Mesenchymal stem cell (in vitro differentiated cells and primary cell): Measurements from ENCODE around the gene ATP9B.

ENCODE experiments used
- DNase-seq: peaks from one replicate; pipeline ENCODE4 v3.0.0-alpha.2; 2013
- H2AFZ ChIP-seq: one replicate; pipeline ENCODE4 v1.6.1; 2013; ENCODE audit warnings: low read depth, mild to moderate bottlenecking, control low read depth, inconsistent platforms, low read length, moderate library complexity
- H2AK5ac ChIP-seq: 2 replicates; pipeline ENCODE4 v1.6.1; 2013; ENCODE audit warnings: low read length, moderate library complexity, mild to moderate bottlenecking, inconsistent platforms; ENCODE audit not compliant: severe bottlenecking
- H2BK120ac ChIP-seq: one replicate; pipeline ENCODE4 v1.6.1; 2013; ENCODE audit warnings: low read depth, mild to moderate bottlenecking, inconsistent platforms, low read length, moderate library complexity
- H2BK12ac ChIP-seq, 2 experiments: one replicate each; pipeline ENCODE4 v1.6.1; 2013; ENCODE audit warnings: inconsistent platforms in 2 of 2, low read length in 2 of 2, mild to moderate bottlenecking in 2 of 2, moderate library complexity in 2 of 2, control low read depth in 1 of 2
- H2BK15ac ChIP-seq: one replicate; pipeline ENCODE4 v1.6.1; 2013; ENCODE audit warnings: mild to moderate bottlenecking, low read depth, inconsistent platforms; ENCODE audit not compliant: poor library complexity, severe bottlenecking
- H2BK5ac ChIP-seq: 2 replicates; pipeline ENCODE4 v1.6.1; 2013; ENCODE audit warnings: low read depth, mild to moderate bottlenecking, low read length, control low read depth, inconsistent platforms; ENCODE audit not compliant: poor library complexity, severe bottlenecking
- H3K14ac ChIP-seq, 2 experiments: one replicate each; pipeline ENCODE4 v1.6.1; 2013; ENCODE audit warnings: inconsistent platforms in 2 of 2, low read length in 2 of 2, control low read depth in 1 of 2, mild to moderate bottlenecking in 1 of 2, moderate library complexity in 1 of 2
- H3K18ac ChIP-seq, 2 experiments: one replicate each; pipeline ENCODE4 v1.6.1; 2013; ENCODE audit warnings: inconsistent platforms in 2 of 2, low read length in 2 of 2, control low read depth in 1 of 2, low read depth in 1 of 2, mild to moderate bottlenecking in 1 of 2
- H3K23ac ChIP-seq, 2 experiments: one replicate each; pipeline ENCODE4 v1.6.1; 2013; ENCODE audit warnings: inconsistent platforms in 2 of 2, low read length in 2 of 2, mild to moderate bottlenecking in 2 of 2, moderate library complexity in 2 of 2, control low read depth in 1 of 2
- H3K27ac ChIP-seq: 2 replicates; pipeline ENCODE4 v1.5.1; 2013; ENCODE audit warnings: mild to moderate bottlenecking, moderate library complexity, low read length, control low read depth, inconsistent platforms; ENCODE audit not compliant: poor library complexity, severe bottlenecking
- H3K27me3 ChIP-seq, 2 experiments: 2 replicates each; pipeline versions ENCODE4 v1.6.1 to v1.7.0; 2013; ENCODE audit warnings: low read length in 2 of 2, mild to moderate bottlenecking in 2 of 2, moderate library complexity in 2 of 2, control low read depth in 1 of 2, inconsistent platforms in 1 of 2; ENCODE audit not compliant: control insufficient read depth in 1 of 2, insufficient read depth in 1 of 2
- H3K36me3 ChIP-seq, 2 experiments: 2 replicates each; pipeline versions ENCODE4 v1.6.1 to v1.7.0; 2013; ENCODE audit warnings: low read length in 2 of 2, control low read depth in 1 of 2, inconsistent platforms in 1 of 2, low read depth in 1 of 2, mild to moderate bottlenecking in 1 of 2; ENCODE audit not compliant: insufficient read depth in 2 of 2, control insufficient read depth in 1 of 2
- H3K4ac ChIP-seq, 2 experiments: one replicate each; pipeline ENCODE4 v1.6.1; 2013; ENCODE audit warnings: inconsistent platforms in 2 of 2, low read length in 2 of 2, mild to moderate bottlenecking in 2 of 2, moderate library complexity in 2 of 2, control low read depth in 1 of 2, low read depth in 1 of 2
- H3K4me1 ChIP-seq: 2 replicates; pipeline ENCODE4 v1.6.1; 2013; ENCODE audit warnings: low read depth, low read length, control low read depth; ENCODE audit not compliant: control insufficient read depth, insufficient read depth
- H3K4me2 ChIP-seq: 2 replicates; pipeline ENCODE4 v1.6.1; 2013; ENCODE audit warnings: low read length, mild to moderate bottlenecking, inconsistent platforms; ENCODE audit not compliant: poor library complexity, severe bottlenecking
- H3K4me3 ChIP-seq, 2 experiments: 2 replicates each; pipeline versions ENCODE4 v1.5.1 to v1.7.0; 2013; ENCODE audit warnings: low read length in 2 of 2, mild to moderate bottlenecking in 2 of 2, control low read depth in 1 of 2, low read depth in 1 of 2; ENCODE audit not compliant: insufficient read depth in 1 of 2
- H3K79me1 ChIP-seq: replicated peaks from 2 replicates; pipeline ENCODE4 v1.6.1; 2013; ENCODE audit warnings: mild to moderate bottlenecking, control low read depth, low read length, inconsistent platforms; ENCODE audit not compliant: poor library complexity, severe bottlenecking
- H3K9ac ChIP-seq: 2 replicates; pipeline ENCODE4 v1.7.0; 2013; ENCODE audit warnings: mild to moderate bottlenecking, low read length, moderate library complexity
- H3K9me3 ChIP-seq: 2 replicates; pipeline ENCODE4 v1.7.0; 2013; ENCODE audit warnings: mild to moderate bottlenecking, low read length; ENCODE audit not compliant: control insufficient read depth
- H4K8ac ChIP-seq: one replicate; pipeline ENCODE4 v1.6.1; 2013; ENCODE audit warnings: inconsistent platforms, mild to moderate bottlenecking, low read length, moderate library complexity
- H4K91ac ChIP-seq: one replicate; pipeline ENCODE4 v1.6.1; 2013; ENCODE audit warnings: mild to moderate bottlenecking, low read length, inconsistent platforms
- WGBS: methylation state at CpG from one replicate; pipeline ENCODE4 v1.1.7; 2013; ENCODE audit warnings: mixed read lengths; 5-methylcytosine and 5-hydroxymethylcytosine counted together

Gene ATP9B

DNA sequence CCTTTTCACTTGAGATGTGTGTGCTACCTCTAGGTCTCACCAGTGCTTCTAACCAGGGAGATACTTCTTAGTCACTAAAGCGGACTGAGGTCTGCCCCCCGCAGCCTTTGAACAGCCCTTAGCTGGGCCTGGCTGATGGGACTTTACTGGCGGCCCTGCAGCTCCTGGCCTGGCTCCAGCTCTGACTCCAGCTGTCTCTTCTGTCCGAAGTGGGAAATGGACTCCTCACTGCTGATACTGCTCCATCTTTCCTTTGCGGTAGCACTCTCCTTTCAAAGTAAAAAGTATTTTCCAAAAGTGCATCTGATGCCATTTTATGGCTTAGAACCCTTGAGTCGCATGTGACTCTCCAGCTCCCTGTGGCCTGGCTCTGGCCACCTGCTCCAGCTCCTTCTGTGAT, 64.5 kb downstream of the ATP9B start:
- H3K79me1 ChIP-seq: peaks cover 14% of the 10 kb centered on the region
- no peak overlapping the region for H2BK5ac ChIP-seq
- H3K18ac ChIP-seq: no peak overlapping the region
- H3K23ac ChIP-seq: no peak overlapping the region
- H2AFZ ChIP-seq: no peak overlapping the region
- H2BK120ac ChIP-seq: no peak overlapping the region
- H3K4ac ChIP-seq: no peak overlapping the region
- peaks cover 14 to 24% of the 10 kb centered on the region in 2 experiments for H3K36me3 ChIP-seq
- no peaks in the 10 kb centered on the region for H3K27me3 ChIP-seq
- H3K27ac ChIP-seq: no peak overlapping the region
- H3K4me2 ChIP-seq: no peak overlapping the region
- no peak overlapping the region for H3K4me3 ChIP-seq
- no peaks in the 10 kb centered on the region for H3K4me1 ChIP-seq
- no peak overlapping the region for H2BK15ac ChIP-seq
- DNase-seq: no peak
- no peak overlapping the region for H2AK5ac ChIP-seq
- no peak overlapping the region for H3K14ac ChIP-seq
- H4K8ac ChIP-seq: no peak overlapping the region
- no peaks in the 10 kb centered on the region for H3K9me3 ChIP-seq
- no peak overlapping the region for H2BK12ac ChIP-seq
- H4K91ac ChIP-seq: no peak overlapping the region
- 98% methylated on average over 6 of the region's 6 CpGs for WGBS
- no peak overlapping the region for H3K9ac ChIP-seq

GRCh38 chr18:79135924-79136323, 66.7 kb downstream of the ATP9B start:
- Histone ChIP-seq H3K27me3 (no peaks in the 10 kb centered on the region), H3K9ac (no peak overlapping the region), H2BK5ac (no peak overlapping the region), H3K14ac (no peak overlapping the region), H4K91ac (no peak overlapping the region), H3K4ac (no peak overlapping the region), H3K4me2 (no peak overlapping the region), H3K18ac (no peak overlapping the region), H3K4me3 (no peak overlapping the region), H3K27ac (no peak overlapping the region), H2BK12ac (no peak overlapping the region), H2BK120ac (no peak overlapping the region), H2AK5ac (no peak overlapping the region), H3K9me3 (no peaks in the 10 kb centered on the region), H3K23ac (no peak overlapping the region), H2AFZ (no peak overlapping the region), H3K79me1 (peaks cover 19% of the 10 kb centered on the region), H4K8ac (no peak overlapping the region), H3K4me1 (no peaks in the 10 kb centered on the region), H3K36me3 (peaks cover 11 to 25% of the 10 kb centered on the region in 2 experiments), H2BK15ac (no peak overlapping the region)
- DNase-seq: no peak

DNA sequence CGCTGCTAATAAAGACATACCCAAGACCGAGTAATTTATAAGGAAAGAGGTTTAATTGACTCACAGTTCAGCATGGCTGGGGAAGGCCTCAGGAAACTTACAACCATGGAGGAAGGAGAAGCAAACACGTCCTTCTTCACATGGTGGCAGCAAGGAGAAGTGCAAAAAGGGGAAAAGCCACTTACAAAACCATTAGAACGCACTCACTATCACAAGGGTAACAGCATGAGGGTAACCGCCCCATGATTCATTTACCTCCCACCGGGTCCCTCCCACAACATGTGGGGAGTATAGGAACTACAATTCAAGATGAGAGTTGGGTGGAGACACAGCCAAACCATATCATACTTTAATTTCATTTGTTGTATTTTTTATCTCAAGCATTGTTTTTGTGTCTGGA, 67.5 kb downstream of the ATP9B start:
- Histone ChIP-seq H3K18ac (no peak overlapping the region), H2BK12ac (no peak overlapping the region), H3K79me1 (peaks cover 19% of the 10 kb centered on the region), H3K27me3 (no peaks in the 10 kb centered on the region), H3K9me3 (no peaks in the 10 kb centered on the region), H3K36me3 (peaks cover 11 to 25% of the 10 kb centered on the region in 2 experiments), H3K9ac (no peak overlapping the region), H3K27ac (no peak overlapping the region), H3K14ac (no peak overlapping the region), H3K23ac (no peak overlapping the region), H2BK5ac (no peak overlapping the region), H3K4ac (no peak overlapping the region), H2BK120ac (no peak overlapping the region), H3K4me2 (no peak overlapping the region), H3K4me3 (no peak overlapping the region), H2AK5ac (no peak overlapping the region), H4K91ac (no peak overlapping the region), H3K4me1 (no peaks in the 10 kb centered on the region), H2AFZ (no peak overlapping the region), H2BK15ac (no peak overlapping the region), H4K8ac (no peak overlapping the region)
- no peak for DNase-seq
- 96% methylated on average over 3 of the region's 6 CpGs for WGBS

DNA sequence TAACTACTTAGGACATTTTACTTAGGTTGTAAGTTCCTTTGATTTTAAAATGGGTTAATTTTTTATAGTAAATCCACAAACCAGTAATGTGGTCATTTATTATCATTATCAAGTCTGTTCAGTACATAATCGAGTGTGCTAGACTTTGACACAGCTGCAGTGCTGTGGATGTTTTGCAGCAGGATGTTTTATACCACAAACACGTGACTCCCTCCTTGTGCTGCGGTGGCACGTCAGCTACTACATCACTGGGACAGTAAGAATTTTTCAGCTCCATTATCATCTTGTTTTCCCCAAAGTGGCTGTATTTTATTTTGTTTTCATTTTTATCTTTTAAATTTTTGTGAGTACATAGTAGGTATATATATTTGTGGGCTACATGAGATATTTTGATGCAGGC, 70.0 kb downstream of the ATP9B start:
- Histone ChIP-seq H3K4me2 (no peak overlapping the region), H2BK5ac (no peak overlapping the region), H2AK5ac (no peak overlapping the region), H3K4me1 (no peaks in the 10 kb centered on the region), H2BK120ac (no peak overlapping the region), H2AFZ (no peak overlapping the region), H2BK12ac (no peak overlapping the region), H3K9me3 (no peaks in the 10 kb centered on the region), H3K27me3 (no peaks in the 10 kb centered on the region), H3K27ac (no peak overlapping the region), H4K8ac (no peak overlapping the region), H3K14ac (no peak overlapping the region), H3K4ac (no peak overlapping the region), H2BK15ac (no peak overlapping the region), H4K91ac (no peak overlapping the region), H3K23ac (no peak overlapping the region), H3K9ac (no peak overlapping the region), H3K18ac (no peak overlapping the region), H3K36me3 (peaks cover 5 to 23% of the 10 kb centered on the region in 2 experiments), H3K4me3 (no peak overlapping the region), H3K79me1 (peaks cover 12% of the 10 kb centered on the region)
- no peak for DNase-seq
- WGBS: 98% methylated on average over 3 of the region's 4 CpGs
